GM18951 (cell line): ENCODE measurements around the gene ZFPL1.
"Not testable (repeated sequence)": the region's sequence is repeated elsewhere in the genome, so short reads cannot be mapped to it uniquely, and the experiment has no call there.

Experiments used
- POLR2A ChIP-seq: IDR thresholded peaks from 4 replicates; pipeline ENCODE4 v1.6.1; 2011; ENCODE audit warnings: mild to moderate bottlenecking; ENCODE audit not compliant: insufficient read length, insufficient read depth; ENCODE audit errors: extremely low read depth
- in situ Hi-C: fragments of 300-500 bp; cut with MboI; formaldehyde crosslinking; loops from one replicate; pipeline ENCODE4 v1.12.0; 2022; ENCODE audit warnings: low sequenced_read_pairs, mixed read lengths, inconsistent platforms; ENCODE audit not compliant: unreplicated experiment

Gene ZFPL1

GRCh38 chr11:65117206-65118096, 33.4 kb downstream of the ZFPL1 start, which contains the start of gene ZNHIT2:
Gene ZNHIT2 (minus strand): TSS chr11:65117701. CDS start chr11:65117653, 48 bp downstream.
- in situ Hi-C loops, result no loop called here
- TF ChIP-seq POLR2A, result peak; percentile 73

DNA sequence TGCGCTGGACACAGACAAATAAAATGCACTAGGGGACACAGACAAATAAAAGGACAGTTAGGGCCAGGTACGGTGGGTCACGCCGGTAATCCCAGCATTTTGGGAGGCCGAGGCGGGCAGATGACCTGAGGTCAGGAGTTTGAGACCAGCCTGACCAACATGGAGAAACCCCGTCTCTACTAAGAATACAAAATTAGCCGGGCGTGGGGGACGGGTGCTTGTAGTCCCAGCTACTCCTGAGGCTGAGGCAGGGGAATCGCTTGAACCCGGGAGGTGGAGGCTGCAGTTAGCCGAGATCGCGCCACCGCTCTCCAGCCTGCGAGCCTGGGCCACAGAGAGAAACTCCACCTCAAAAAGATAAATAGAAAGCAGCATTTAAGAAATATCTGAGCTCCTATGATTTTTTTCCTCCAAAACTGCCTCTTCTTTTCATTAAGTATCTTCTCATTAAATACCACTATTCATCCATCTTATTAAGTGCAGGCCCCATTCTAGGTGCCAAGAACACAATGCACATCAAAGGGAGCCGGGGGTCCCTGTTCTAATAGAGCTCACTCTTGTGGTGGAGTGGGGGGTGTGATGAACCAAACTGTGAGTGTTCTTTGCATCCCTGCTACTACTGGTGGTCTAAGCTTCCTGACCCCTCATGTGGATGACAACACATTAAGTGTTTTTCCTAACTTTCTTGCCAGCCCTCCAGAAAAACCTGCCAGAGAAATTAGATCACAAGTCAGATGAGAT, 34.2 kb downstream of the ZFPL1 start:
- in situ Hi-C loops, result no loop called here
- TF ChIP-seq POLR2A, result no peak

GRCh38 chr11:65118891-65119669, 35.1 kb downstream of the ZFPL1 start:
- in situ Hi-C loops, result not testable (repeated sequence)

GRCh38 chr11:65119670-65119995, 35.6 kb downstream of the ZFPL1 start:
- in situ Hi-C loops, result no loop called here

GRCh38 chr11:65120831-65121230, 36.8 kb downstream of the ZFPL1 start:
- no peak for TF ChIP-seq POLR2A
- in situ Hi-C loops, result no loop called here

More at GRCh38 chr11:65119670-65119995, 35.6 kb downstream of the ZFPL1 start:
- TF ChIP-seq POLR2A, result no peak

DNA sequence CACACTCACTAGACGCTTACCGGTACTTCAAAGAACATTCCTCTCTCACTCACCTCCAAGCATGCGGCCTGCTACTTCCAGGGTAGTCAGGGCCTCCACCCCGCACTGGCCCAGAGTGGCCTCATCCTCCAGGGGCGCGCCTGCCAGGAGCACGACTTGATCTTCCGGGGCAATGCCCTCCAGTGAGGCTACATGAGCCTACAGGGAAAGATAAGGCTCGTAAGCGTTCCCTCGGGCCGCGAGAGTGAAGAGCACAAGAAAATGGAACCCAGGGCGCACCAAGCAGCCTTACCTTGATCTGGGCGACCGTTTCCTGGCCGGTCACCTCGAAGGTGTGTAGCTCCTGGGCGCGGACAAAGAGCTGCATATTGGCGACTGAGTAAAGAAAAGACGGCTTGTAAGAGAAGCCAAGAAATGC, 37.4 kb downstream of the ZFPL1 start:
- in situ Hi-C loops, result no loop called here

DNA sequence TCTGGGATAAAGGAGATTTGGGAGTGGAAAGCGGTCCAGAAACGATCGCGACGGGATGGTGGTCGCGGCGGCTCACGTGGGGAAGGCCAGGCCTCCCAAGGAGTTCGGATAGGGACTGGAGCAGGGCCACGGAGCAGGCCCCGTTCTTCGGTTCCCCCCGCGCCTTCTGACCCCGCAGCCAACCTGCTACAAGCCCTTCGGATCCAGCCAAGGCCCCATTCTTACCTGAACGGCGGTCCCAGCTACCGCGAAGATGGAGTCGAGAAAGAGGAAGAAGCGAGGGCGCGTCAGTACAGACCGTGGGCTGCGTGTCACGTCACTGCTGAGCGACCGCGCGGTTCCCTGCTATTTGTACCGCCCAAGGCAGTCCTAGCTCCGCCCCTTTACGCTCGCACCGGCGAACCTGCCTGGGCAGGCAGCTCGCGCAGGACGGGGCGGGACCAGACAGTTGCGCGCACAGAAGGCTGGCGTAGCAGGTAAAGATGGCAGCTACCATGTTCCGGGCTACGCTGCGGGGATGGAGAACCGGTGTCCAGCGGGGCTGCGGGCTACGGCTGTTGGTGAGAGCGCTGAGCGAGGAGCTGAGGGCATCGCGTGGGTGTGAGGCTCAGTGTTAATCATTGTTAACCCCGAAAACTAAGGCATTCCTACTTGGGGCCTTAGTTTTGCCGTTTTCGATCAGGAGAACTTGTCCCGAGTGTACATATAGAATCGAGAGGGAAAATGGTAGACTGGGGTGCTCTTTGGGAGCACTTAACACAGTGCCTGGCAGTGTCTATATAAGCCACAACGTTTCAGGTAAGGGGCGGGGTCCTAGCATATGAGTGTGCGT, 38.1 kb downstream of the ZFPL1 start, which contains the start of the genes FAU and MRPL49:
FAU (minus strand) TSS at position 270 of the 832 bp plus-strand sequence. CDS start 321 bp downstream, outside the sequence.
MRPL49 (plus strand) TSS at position 457 of the 832 bp plus-strand sequence; CDS start at position 483, 26 bp downstream.
- in situ Hi-C loops, result no loop called here
- peak; percentile 95 for TF ChIP-seq POLR2A

More for the DNA sequence above, 37.4 kb downstream of the ZFPL1 start:
- no peak for TF ChIP-seq POLR2A

GRCh38 chr11:65124480-65125196, 40.6 kb downstream of the ZFPL1 start:
- TF ChIP-seq POLR2A, result no peak
- in situ Hi-C loops, result no loop called here

- in situ Hi-C loops, result no loop called here
- no peak for TF ChIP-seq POLR2A
These were observed 41.4 kb downstream of the ZFPL1 start for GRCh38 chr11:65125197-65126056.

GRCh38 chr11:65126624-65127274, 42.7 kb downstream of the ZFPL1 start:
- in situ Hi-C loops, result no loop called here

More at GRCh38 chr11:65126624-65127274, 42.7 kb downstream of the ZFPL1 start:
- TF ChIP-seq POLR2A, result peak; percentile 46
